MM.1S (cell line): ENCODE results near the gene QPCT.

Experiments used
- CTCF ChIP-seq: fragments of 300-600 bp; sonication (generic); IDR thresholded peaks from 2 replicates; pipeline ENCODE4 v1.5.1; 2016; ENCODE audit warnings: antibody characterized with exemption, low read length, mixed read lengths
- EZH2 ChIP-seq: fragments of 300-600 bp; sonication (generic); optimal IDR thresholded peaks from 2 replicates; pipeline ENCODE3; 2017; ENCODE audit warnings: low read depth, mild to moderate bottlenecking, antibody characterized with exemption, low read length, mixed read lengths

DNA sequence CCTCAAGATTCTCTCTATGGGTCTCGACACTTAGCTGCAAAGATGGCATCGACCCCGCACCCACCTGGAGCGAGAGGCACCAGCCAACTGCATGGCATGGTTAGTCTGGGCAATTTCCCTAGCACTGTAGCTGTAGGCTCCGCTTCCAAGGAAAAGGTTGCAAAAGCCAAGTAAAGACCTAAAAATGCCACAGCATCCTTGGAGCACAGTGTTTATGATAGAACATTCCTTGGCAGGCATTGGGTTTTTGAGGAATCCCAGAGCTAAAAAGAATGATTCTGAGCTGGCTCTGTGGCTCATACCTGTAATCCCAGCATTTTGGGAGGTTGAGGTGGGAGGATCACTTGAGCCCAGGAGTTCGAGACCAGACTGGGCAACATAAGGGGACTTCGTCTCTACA, 22.9 kb downstream of the QPCT start:
- TF ChIP-seq CTCF: no peak
- TF ChIP-seq EZH2: no peak
